H1 (cell line): ENCODE results near the gene TMEM45B. TPM values are rescaled to one million over a fixed set of nuclear protein-coding genes. Genes with fewer than 3 reads are reported as not detected.

Experiments used
- CTCF ChIA-PET: fragments of 300-600 bp; sonication (Branson Sonifier 250); formaldehyde crosslinking; loops from one replicate; lab custom pipeline; 2021; ENCODE audit not compliant: partially characterized antibody; lab: Charles Lee
- POLR2A ChIA-PET: fragments of 300-600 bp; sonication (Branson Sonifier 250); formaldehyde crosslinking; loops from one replicate; lab custom pipeline; 2021; ENCODE audit warnings: inconsistent platforms; ENCODE audit not compliant: partially characterized antibody; lab: Charles Lee
- DNase-seq, 2 experiments: peaks; one replicate each; pipeline versions ENCODE4 v3.0.0 to v3.0.0-alpha.2; 2010 to 2022; ENCODE audit warnings: low spot score in 2 of 2, low read depth in 1 of 2, mixed read lengths in 1 of 2
- FAIRE-seq: peaks from 2 replicates; lab custom pipeline; 2011; peaks lifted over from hg19 to GRCh38; lab: Jason Lieb, UNC
- H2AFZ ChIP-seq: 2 replicates; pipeline ENCODE4 v1.8.1; 2012; ENCODE audit warnings: low read length, inconsistent platforms
- H2AK5ac ChIP-seq: 2 replicates; pipeline ENCODE4 v1.6.1; 2013; ENCODE audit warnings: low read depth, low read length
- H2BK120ac ChIP-seq: replicated peaks from 2 replicates; pipeline ENCODE3; 2013; ENCODE audit warnings: low read depth, low read length, inconsistent platforms
- H2BK12ac ChIP-seq: 2 replicates; pipeline ENCODE4 v1.6.1; 2013; ENCODE audit warnings: low read depth, low read length
- H2BK15ac ChIP-seq: 2 replicates; pipeline ENCODE4 v1.6.1; 2013; ENCODE audit warnings: low read length
- H2BK20ac ChIP-seq: 2 replicates; pipeline ENCODE4 v1.6.1; 2013; ENCODE audit warnings: low read length
- H2BK5ac ChIP-seq: 2 replicates; pipeline ENCODE4 v1.6.1; 2013; ENCODE audit warnings: low read depth, low read length
- H3K14ac ChIP-seq: 2 replicates; pipeline ENCODE4 v1.6.1; 2013; ENCODE audit warnings: inconsistent platforms; ENCODE audit not compliant: insufficient read length
- H3K18ac ChIP-seq: 2 replicates; pipeline ENCODE4 v1.6.1; 2013; ENCODE audit warnings: low read length; ENCODE audit errors: extremely low read depth
- H3K23ac ChIP-seq: 2 replicates; pipeline ENCODE4 v1.6.1; 2013; ENCODE audit warnings: inconsistent platforms; ENCODE audit not compliant: insufficient read length
- H3K23me2 ChIP-seq: 2 replicates; pipeline ENCODE4 v1.6.1; 2013; ENCODE audit warnings: low read depth, low read length
- H3K27ac ChIP-seq: 2 replicates; pipeline ENCODE4 v1.6.1; 2011; ENCODE audit warnings: low read depth, low read length, inconsistent platforms
- H3K27me3 ChIP-seq, 4 experiments: replicated peaks in 1 of 4; 1 replicate in 1 of 4; 2 replicates in 3 of 4; pipeline versions ENCODE4 v1.6.1 to v1.8.1; 2011 to 2013; ENCODE audit warnings: low read length in 3 of 4, mild to moderate bottlenecking in 3 of 4, inconsistent platforms in 2 of 4, mixed read lengths in 2 of 4, moderate library complexity in 1 of 4; ENCODE audit not compliant: control insufficient read depth in 3 of 4, insufficient read depth in 3 of 4; ENCODE audit errors: extremely low read depth in 1 of 4
- H3K36me3 ChIP-seq, 4 experiments: 2 replicates each; pipeline versions ENCODE4 v1.6.1 to v1.8.1; 2011 to 2013; ENCODE audit warnings: mild to moderate bottlenecking in 4 of 4, low read length in 3 of 4, moderate library complexity in 2 of 4, control low read depth in 1 of 4, inconsistent platforms in 1 of 4; ENCODE audit not compliant: insufficient read depth in 4 of 4, control insufficient read depth in 2 of 4
- H3K4ac ChIP-seq: replicated peaks from 2 replicates; pipeline ENCODE3; 2013; ENCODE audit warnings: low read length, low read depth, mixed read lengths, inconsistent platforms; ENCODE audit not compliant: insufficient read length
- H3K4me1 ChIP-seq, 4 experiments: replicated peaks in 1 of 4; 1 replicate in 1 of 4; 2 replicates in 3 of 4; pipeline versions ENCODE4 v1.6.1 to v1.8.1; 2011 to 2013; ENCODE audit warnings: low read length in 3 of 4, inconsistent platforms in 2 of 4, mixed read lengths in 1 of 4; ENCODE audit not compliant: insufficient read depth in 4 of 4, control insufficient read depth in 3 of 4
- H3K4me2 ChIP-seq, 2 experiments: 2 replicates each; pipeline versions ENCODE4 v1.6.1 to v1.8.1; 2011 to 2013; ENCODE audit warnings: low read depth in 2 of 2, low read length in 2 of 2, control low read depth in 1 of 2, inconsistent platforms in 1 of 2, mild to moderate bottlenecking in 1 of 2; ENCODE audit not compliant: insufficient read depth in 1 of 2
- H3K4me3 ChIP-seq, 4 experiments: fragments of 200-600, 300-600 bp in 1 of 4; sonication (generic), shearing (Covaris generic), sonication (Bioruptor Twin) in 1 of 4; 2 replicates each; pipeline versions ENCODE4 v1.5.1 to v1.8.1; 2011 to 2016; ENCODE audit warnings: low read length in 4 of 4, low read depth in 3 of 4, control low read depth in 2 of 4, inconsistent platforms in 2 of 4, mild to moderate bottlenecking in 2 of 4, mixed read lengths in 1 of 4, moderate library complexity in 1 of 4; ENCODE audit not compliant: insufficient read depth in 2 of 4; ENCODE audit errors: extremely low read depth in 1 of 4
- H3K56ac ChIP-seq: replicated peaks from 2 replicates; pipeline ENCODE3; 2013; ENCODE audit warnings: low read depth, mild to moderate bottlenecking, mixed read lengths, low read length, inconsistent platforms; ENCODE audit not compliant: insufficient read length
- H3K79me1 ChIP-seq: 2 replicates; pipeline ENCODE4 v1.6.1; 2013; ENCODE audit warnings: low read depth, low read length, control low read depth
- H3K79me2 ChIP-seq, 2 experiments: 2 replicates each; pipeline versions ENCODE4 v1.6.1 to v1.8.1; 2012 to 2013; ENCODE audit warnings: low read length in 2 of 2, mild to moderate bottlenecking in 2 of 2, inconsistent platforms in 1 of 2; ENCODE audit not compliant: insufficient read depth in 2 of 2, control insufficient read depth in 1 of 2
- H3K9ac ChIP-seq, 4 experiments: replicated peaks in 1 of 4; 1 replicate in 1 of 4; 2 replicates in 3 of 4; pipeline versions ENCODE4 v1.6.1 to v1.8.1; 2011 to 2013; ENCODE audit warnings: low read depth in 3 of 4, low read length in 3 of 4, control low read depth in 2 of 4, mild to moderate bottlenecking in 2 of 4, moderate library complexity in 2 of 4, inconsistent platforms in 1 of 4; ENCODE audit errors: extremely low read depth in 1 of 4
- H3K9me3 ChIP-seq, 2 experiments: 2 replicates each; pipeline versions ENCODE4 v1.6.1 to v1.8.1; 2012 to 2013; ENCODE audit warnings: mild to moderate bottlenecking in 2 of 2, moderate library complexity in 2 of 2, control low read depth in 1 of 2, inconsistent platforms in 1 of 2, low read depth in 1 of 2, low read length in 1 of 2, mixed read lengths in 1 of 2; ENCODE audit not compliant: insufficient read depth in 2 of 2
- H4K20me1 ChIP-seq, 2 experiments: replicated peaks in 1 of 2; 2 replicates each; pipeline versions ENCODE3 to v1.8.1; 2011 to 2013; ENCODE audit warnings: inconsistent platforms in 2 of 2, low read length in 2 of 2, mild to moderate bottlenecking in 1 of 2; ENCODE audit not compliant: insufficient read depth in 2 of 2, control insufficient read depth in 1 of 2
- H4K5ac ChIP-seq: 2 replicates; pipeline ENCODE4 v1.6.1; 2013; ENCODE audit warnings: low read length, low read depth, mixed read lengths, inconsistent platforms; ENCODE audit not compliant: insufficient read length
- H4K8ac ChIP-seq: 2 replicates; pipeline ENCODE4 v1.8.0; 2013; ENCODE audit warnings: mild to moderate bottlenecking, moderate library complexity, low read length, inconsistent platforms; ENCODE audit not compliant: insufficient read depth; ENCODE audit errors: extremely low read depth
- H4K91ac ChIP-seq: replicated peaks from 2 replicates; pipeline ENCODE3; 2013; ENCODE audit warnings: low read length, mixed read lengths, inconsistent platforms; ENCODE audit not compliant: insufficient read length
- WGBS, 2 experiments: shearing (Covaris generic) in 1 of 2; methylation state at CpG; one replicate each; pipeline versions ENCODE4 v1.1.6 to v1.1.7; 2013 to 2015; ENCODE audit warnings: low lambda C conversion rate in 2 of 2, mixed read lengths in 2 of 2, inconsistent platforms in 1 of 2, low coverage in 1 of 2, missing lambda C conversion rate in 1 of 2; ENCODE audit not compliant: insufficient replicate concordance in 2 of 2, insufficient coverage in 1 of 2, insufficient read length in 1 of 2; ENCODE audit errors: extremely low coverage in 1 of 2, missing lambda C conversion rate in 1 of 2; 5-methylcytosine and 5-hydroxymethylcytosine counted together
- polyA plus RNA-seq, 7 experiments: library from polyadenylated mRNA; depleted of rRNA in 3 of 7; stranded (reverse) in 5 of 7; unstranded in 2 of 7; fragments of >200 nt in 5 of 7; fragments of 200-250 nt in 2 of 7; gene quantifications; 1 replicate in 5 of 7; 2 replicates in 1 of 7; 4 replicates in 1 of 7; pipeline versions ENCODE4 v1.2.1 to v1.2.3, GENCODE V29; 2011 to 2013; ENCODE audit warnings: missing spikeins in 2 of 7, mixed read lengths in 2 of 7
- total RNA-seq: library from RNA; stranded (reverse); fragmentation: NEBNext Ultra II Directional; extraction: Animal tissue kit (Norgen Biotek cat#: 25700); gene quantifications from 2 replicates; pipeline ENCODE4 v1.2.1, GENCODE V29; 2021

The TMEM45B gene
- total and polyA plus RNA-seq, 2 of the 8 experiments (the other 6 are each of a cell fraction or from before 2014, with no cell fraction given), result 0.23 TPM; not detected in 1

GRCh38 chr11:129828301-129828836 is 12.7 kb downstream of the TMEM45B start:
- Histone ChIP-seq H3K9me3 (peaks cover 0 to 3% of the 10 kb centered on the region in 2 experiments; a peak in 1 of 4 replicates), H3K9ac (no peak overlapping the region), H3K18ac (no peak overlapping the region), H3K4me1 (no peaks in the 10 kb centered on the region), H3K79me1 (no peaks in the 10 kb centered on the region), H3K14ac (no peak overlapping the region), H3K36me3 (no peaks in the 10 kb centered on the region), H3K4me2 (no peak overlapping the region), H4K5ac (no peak overlapping the region), H3K56ac (no peak overlapping the region), H2AFZ (no peak overlapping the region), H2AK5ac (no peak overlapping the region), H3K27me3 (no peaks in the 10 kb centered on the region), H2BK15ac (no peak overlapping the region), H4K8ac (no peak overlapping the region), H2BK12ac (no peak overlapping the region), H4K91ac (no peak overlapping the region), H2BK5ac (no peak overlapping the region), H3K23me2 (no peaks in the 10 kb centered on the region), H4K20me1 (no peaks in the 10 kb centered on the region), H3K27ac (no peak overlapping the region), H3K79me2 (no peaks in the 10 kb centered on the region), H3K23ac (no peak overlapping the region), H2BK20ac (no peak overlapping the region), H3K4me3 (no peak overlapping the region), H2BK120ac (no peak overlapping the region), H3K4ac (no peak overlapping the region)
- POLR2A ChIA-PET, result no interaction called here
- FAIRE-seq (no peak), DNase-seq (no peak)
- CTCF ChIA-PET, result no interaction called here
- WGBS, 2 experiments, result 88% methylated on average over 8 of the region's 9 CpGs; no CpG with 5 or more reads in 1 of the 2 experiments
